ENCODE measurements around the gene ORC3. TPM values are rescaled to one million over a fixed set of nuclear protein-coding genes. Genes with fewer than 3 reads are reported as not detected.

ORC3 gene
- 12.9 to 19.8 TPM (median 18.1 TPM) in 5 replicates for total RNA-seq (2022; extraction: Qiagen RNA extraction; ENCODE audit: low read depth)

GRCh38 chr6:87589693-87590416 is at the start of gene ORC3, which contains the start of gene RARS2:
Gene ORC3 (plus strand): TSS chr6:87590135. CDS start chr6:87590169, 34 bp downstream.
Gene RARS2 (minus strand): TSS chr6:87589987. CDS start chr6:87589957, 30 bp downstream.

DNA sequence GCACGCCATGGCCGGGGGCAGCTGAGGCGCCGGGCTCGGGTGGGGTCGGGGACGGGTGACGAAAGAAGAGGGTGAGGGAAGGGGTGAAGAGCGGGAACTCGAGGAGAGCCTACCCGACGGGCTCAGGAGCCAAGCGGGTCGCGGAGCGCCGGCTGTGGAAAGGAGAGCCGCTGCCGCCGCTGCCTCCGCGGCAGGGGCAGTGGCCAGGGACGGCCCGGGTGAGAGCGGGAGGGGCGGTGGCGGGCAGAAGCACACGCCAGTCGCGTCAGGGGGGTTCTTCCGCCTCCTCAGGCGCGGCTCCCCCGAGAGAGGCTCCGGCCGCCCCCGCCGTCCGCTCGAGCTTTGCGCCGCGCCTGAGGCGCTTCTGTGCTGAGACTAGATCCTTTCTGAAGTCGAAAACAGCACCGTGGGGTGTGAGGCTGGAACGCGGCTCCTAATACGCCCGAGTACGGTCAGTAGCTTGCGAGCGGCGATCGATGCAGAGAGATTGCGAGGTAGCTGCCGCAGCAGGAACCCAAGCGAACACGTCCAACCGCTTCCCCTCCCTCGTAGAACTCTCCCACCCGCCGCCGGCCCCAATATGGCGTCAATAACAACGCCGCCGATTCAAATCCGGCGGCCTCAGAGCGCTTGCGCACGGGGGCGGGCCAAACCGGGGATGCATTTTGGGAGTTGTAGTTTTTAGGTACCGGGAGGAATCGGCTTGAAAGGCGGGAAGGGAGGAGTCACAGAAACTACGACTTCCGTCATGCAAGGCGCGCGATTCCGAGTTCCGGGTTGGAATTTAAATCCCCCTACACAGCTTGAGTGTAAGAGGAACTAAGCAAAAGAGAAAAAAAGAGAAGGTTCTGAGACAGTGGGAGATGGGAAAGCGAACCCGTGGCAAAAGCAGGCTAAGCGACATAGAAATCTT is 112.0 kb downstream of the ORC3 start, which contains the start of gene AKIRIN2:
Gene AKIRIN2, minus strand, starts transcription at position 558 of the 913 bp plus-strand sequence. Its CDS starts 549 bp downstream, at position 9.

Other genes starting within 250 kb of the ORC3 start
- gene C6orf163, start 245.3 kb upstream of the ORC3 start, total RNA-seq (2022; extraction: Qiagen RNA extraction; ENCODE audit: low read depth): 0.22 to 0.36 TPM in 2 of 5 replicates, not detected in the others
- gene CFAP206, start 182.2 kb upstream of the ORC3 start, total RNA-seq (2022; extraction: Qiagen RNA extraction; ENCODE audit: low read depth): 0.17 to 1.1 TPM (median 0.68 TPM) in 5 replicates
- 5.2 to 10.4 TPM (median 9.6 TPM) in 5 replicates for gene SLC35A1, start 117.2 kb upstream of the ORC3 start, total RNA-seq (2022; extraction: Qiagen RNA extraction; ENCODE audit: low read depth)
- 16.7 to 22.0 TPM (median 20.3 TPM) in 5 replicates for gene RARS2, start 148 bp upstream of the ORC3 start, total RNA-seq (2022; extraction: Qiagen RNA extraction; ENCODE audit: low read depth)
- gene AKIRIN2, start 112.1 kb downstream of the ORC3 start, total RNA-seq (2022; extraction: Qiagen RNA extraction; ENCODE audit: low read depth): 32.3 to 47.0 TPM (median 41.5 TPM) in 5 replicates